DLD1 (cell line): ENCODE measurements around the gene IRAK2.
"Not testable (repeated sequence)": the region's sequence is repeated elsewhere in the genome, so short reads cannot be mapped to it uniquely, and the experiment has no call there.

Experiments used
- in situ Hi-C: cut with HindIII; loops from 2 replicates; pipeline ENCODE4 v1.10.0; 2017; ENCODE audit warnings: low sequenced_read_pairs

The IRAK2 gene

GRCh38 chr3:10248184-10248983 lies 83.7 kb downstream of the IRAK2 start, which contains the start of gene TATDN2:
Gene TATDN2 (plus strand): TSS chr3:10248459. CDS start chr3:10249201, 742 bp downstream.
- in situ Hi-C loops: no loop called here

- in situ Hi-C loops: no loop called here
Observed at GRCh38 chr3:10248984-10249748, 84.4 kb downstream of the IRAK2 start.

- in situ Hi-C loops: no loop called here
Observed at GRCh38 chr3:10249833-10250232, 85.1 kb downstream of the IRAK2 start.

- in situ Hi-C loops: no loop called here
Observed at GRCh38 chr3:10251006-10251405, 86.3 kb downstream of the IRAK2 start.

- in situ Hi-C loops: no loop called here
Observed at GRCh38 chr3:10253731-10254130, 89.0 kb downstream of the IRAK2 start.

- in situ Hi-C loops: no loop called here
Observed at GRCh38 chr3:10255835-10256234, 91.1 kb downstream of the IRAK2 start.

- in situ Hi-C loops: no loop called here
Observed at GRCh38 chr3:10259036-10259435, 94.3 kb downstream of the IRAK2 start.

- in situ Hi-C loops: loop anchor here (5.0 kb wide), 1 partner anchor 97 kb away; the partner anchor contains the start of gene IRAK2
Observed at GRCh38 chr3:10259798-10260197, 95.1 kb downstream of the IRAK2 start.

- in situ Hi-C loops: loop anchor here (5.0 kb wide), 1 partner anchor 98 kb away; the partner anchor contains the start of gene IRAK2
Observed at GRCh38 chr3:10260211-10260701, 95.5 kb downstream of the IRAK2 start.

GRCh38 chr3:10262027-10262426 lies 97.3 kb downstream of the IRAK2 start:
- in situ Hi-C loops: loop anchor here (5.0 kb wide), 1 partner anchor 100 kb away; the partner anchor contains the start of gene IRAK2

- in situ Hi-C loops: loop anchor here (5.0 kb wide), 1 partner anchor 102 kb away; the partner anchor contains the start of gene IRAK2
Observed at GRCh38 chr3:10263646-10264363, 99.1 kb downstream of the IRAK2 start.

GRCh38 chr3:10265833-10266232 lies 101.1 kb downstream of the IRAK2 start:
- in situ Hi-C loops: no loop called here

- in situ Hi-C loops: not testable (repeated sequence)
Observed at GRCh38 chr3:10266936-10267335, 102.2 kb downstream of the IRAK2 start.

GRCh38 chr3:10268116-10268515 lies 103.4 kb downstream of the IRAK2 start:
- in situ Hi-C loops: no loop called here

- in situ Hi-C loops: no loop called here
Observed at GRCh38 chr3:10268930-10269329, 104.2 kb downstream of the IRAK2 start.

- in situ Hi-C loops: no loop called here
Observed at GRCh38 chr3:10269443-10269842, 104.7 kb downstream of the IRAK2 start.

GRCh38 chr3:10272476-10272875 lies 107.8 kb downstream of the IRAK2 start:
- in situ Hi-C loops: not testable (repeated sequence)

- in situ Hi-C loops: no loop called here
Observed at GRCh38 chr3:10272977-10273376, 108.3 kb downstream of the IRAK2 start.

- in situ Hi-C loops: no loop called here
Observed at GRCh38 chr3:10273702-10274305, 109.1 kb downstream of the IRAK2 start.

GRCh38 chr3:10274601-10275000 lies 109.9 kb downstream of the IRAK2 start:
- in situ Hi-C loops: no loop called here
